Stimulated activated CD4-positive, alpha-beta T cell treated with anti-CD3 and anti-CD28 coated beads, Interleukin-2, amount 100 ng/mL, for 24 hours (primary cell): ENCODE results near the gene ZNF85.
"Not testable (repeated sequence)": the region's sequence is repeated elsewhere in the genome, so short reads cannot be mapped to it uniquely, and the experiment has no call there.

Experiments
- DNase-seq, 2 donors: peaks; one replicate each; pipeline ENCODE4 v3.0.0-alpha.2; 2020

The ZNF85 gene

GRCh38 chr19:20923077-20923871, at the start of gene ZNF85:
TSS of gene ZNF85 (plus strand) at chr19:20923251. CDS start at chr19:20923401, 150 bp downstream.
- peak; percentile 86 to 88 for DNase-seq

- DNase-seq = no peak
These were observed 43.5 kb upstream of the ZNF85 start for GRCh38 chr19:20879501-20879900.

GRCh38 chr19:20912973-20913372, 10.1 kb upstream of the ZNF85 start:
- no peak for DNase-seq

GRCh38 chr19:20925481-20925880, 2.4 kb downstream of the ZNF85 start:
- no peak for DNase-seq

- no peak for DNase-seq
These were observed 3.7 kb downstream of the ZNF85 start for GRCh38 chr19:20926796-20927195.

GRCh38 chr19:20928371-20928770, 5.3 kb downstream of the ZNF85 start:
- DNase-seq = no peak

GRCh38 chr19:20936322-20936947, 13.4 kb downstream of the ZNF85 start:
- DNase-seq = not testable (repeated sequence)

- not testable (repeated sequence) for DNase-seq
These were observed 29.6 kb downstream of the ZNF85 start for GRCh38 chr19:20952561-20953095.

- peak in 1 of 2 donors; percentile 10 for DNase-seq
These were observed 41.7 kb downstream of the ZNF85 start for GRCh38 chr19:20964798-20965197.

- DNase-seq = no peak
These were observed 45.0 kb downstream of the ZNF85 start for GRCh38 chr19:20968092-20968491.

GRCh38 chr19:20969498-20969897, 46.4 kb downstream of the ZNF85 start:
- no peak for DNase-seq

GRCh38 chr19:20969898-20970297, 46.8 kb downstream of the ZNF85 start:
- DNase-seq = no peak

- not testable (repeated sequence) for DNase-seq
These were observed 69.7 kb downstream of the ZNF85 start for GRCh38 chr19:20992788-20993187.

- DNase-seq = peak; percentile 87 to 88
These were observed 76.8 kb downstream of the ZNF85 start for GRCh38 chr19:20999731-21000352.
